ENCODE results near the gene ACACA.

DNA sequence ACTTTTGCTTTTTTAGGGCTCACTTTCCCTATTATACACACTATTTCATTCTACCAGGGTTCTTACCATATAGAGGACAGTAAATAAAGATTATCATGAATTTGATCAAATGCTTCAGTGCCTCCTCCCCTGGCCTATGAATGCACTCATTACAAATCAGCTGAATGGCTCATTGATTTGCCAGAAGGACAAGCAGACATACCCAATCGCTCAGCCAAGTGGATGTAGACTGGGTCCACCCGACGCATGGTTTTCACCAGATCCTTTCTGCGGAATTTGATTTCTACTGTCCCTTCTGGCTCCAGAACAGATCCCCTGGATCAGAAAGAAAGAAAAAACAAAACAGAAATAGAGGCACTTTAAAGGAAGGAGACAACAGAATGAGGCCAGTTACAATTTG is 295.3 kb downstream of the ACACA start:
- no peak for TF ChIP-seq CTCF (conservative IDR thresholded peaks at IDR 0.05 in 1 of 2, IDR thresholded peaks at IDR 0.05 in 1 of 2; ENCODE audit: extremely low read depth in 1 of 2, insufficient read depth in 1 of 2, low read depth in 1 of 2, low read length in 2 of 2)
- TF ChIP-seq EZH2 (IDR thresholded peaks at IDR 0.05; ENCODE audit: borderline replicate concordance, low read length), result no peak
